Measurements from ENCODE around the gene TRMT2A.

GRCh38 chr22:20102203-20102780, 14.7 kb downstream of the TRMT2A start:
- TF ChIP-seq SRF (IDR thresholded peaks at IDR 0.05; ENCODE audit: low read depth, low read length): no peak
- no peak for TF ChIP-seq SAP30 (IDR thresholded peaks at IDR 0.05; ENCODE audit: insufficient read depth, insufficient replicate concordance, low read length)
- peak; percentile 30 to 45 (median 32) for TF ChIP-seq CTCF (IDR thresholded peaks at IDR 0.05; ENCODE audit: control extremely low read depth in 1 of 3, insufficient read depth in 1 of 3, low read depth in 1 of 3, low read length in 3 of 3)
- TF ChIP-seq JUND (IDR thresholded peaks at IDR 0.05; ENCODE audit: low read length): no peak
- no peak for TF ChIP-seq RFX5 (IDR thresholded peaks at IDR 0.05; ENCODE audit: borderline replicate concordance, low read depth, low read length)
- 0 out of 2 replicates have a peak, but pooled peaks have one; percentile 49 for TF ChIP-seq POLR2AphosphoS5 (IDR thresholded peaks at IDR 0.05; ENCODE audit: low read depth, low read length)
- TF ChIP-seq MAX (IDR thresholded peaks at IDR 0.05): no peak
- no peak for TF ChIP-seq POLR2A (IDR thresholded peaks at IDR 0.05; ENCODE audit: control extremely low read depth in 1 of 2, low read depth in 2 of 2, low read length in 2 of 2)
- TF ChIP-seq SIRT6 (IDR thresholded peaks at IDR 0.05; ENCODE audit: low read length): no peak
